Sciatic nerve (tissue), 2 donors: ENCODE results near the gene TENM4. TPM values are rescaled to one million over a fixed set of nuclear protein-coding genes. Genes with fewer than 3 reads are reported as not detected.
"Not testable (repeated sequence)": the region's sequence is repeated elsewhere in the genome, so short reads cannot be mapped to it uniquely, and the experiment has no call there.

Source experiments
- ATAC-seq: fragments of 200-7000 bp; cut with Tn5 transposase; one replicate; pipeline ENCODE4 v1.9.1; 2020; ENCODE audit warnings: mild to moderate bottlenecking, moderate library complexity
- DNase-seq: peaks from one replicate; pipeline ENCODE4 v3.0.0-alpha.2; 2020; ENCODE audit warnings: low spot score
- intact Hi-C: fragments of 100-400 bp; cut with DNase I; formaldehyde crosslinking; loops from one replicate; pipeline ENCODE4 v1.14.2; 2022
- total RNA-seq: library from RNA; stranded (reverse); fragmentation: NEBNext Ultra II Directional; extraction: Animal tissue kit (Norgen Biotek cat#: 25700); gene quantifications from one replicate; pipeline ENCODE4 v1.2.1, GENCODE V29; 2021
- donor health status: DM: no; HTN: no; CAD: no.
- donor health status: DM: no; HTN: no; CAD: no.

TENM4 gene
- total RNA-seq, 1 donor from 2014 or later: 16.5 TPM

GRCh38 chr11:78993802-78994430 is 446.9 kb downstream of the TENM4 start:
- ATAC-seq (no peak), DNase-seq (no peak)
- intact Hi-C loops: no loop called here

- no peak for DNase-seq
- intact Hi-C loops: no loop called here
- no peak for ATAC-seq
Measured at GRCh38 chr11:78991681-78992080, 449.1 kb downstream of the TENM4 start.

- ATAC-seq: no peak
- intact Hi-C loops: no loop called here
- DNase-seq: no peak
Measured at GRCh38 chr11:78990261-78990660, 450.6 kb downstream of the TENM4 start.

DNA sequence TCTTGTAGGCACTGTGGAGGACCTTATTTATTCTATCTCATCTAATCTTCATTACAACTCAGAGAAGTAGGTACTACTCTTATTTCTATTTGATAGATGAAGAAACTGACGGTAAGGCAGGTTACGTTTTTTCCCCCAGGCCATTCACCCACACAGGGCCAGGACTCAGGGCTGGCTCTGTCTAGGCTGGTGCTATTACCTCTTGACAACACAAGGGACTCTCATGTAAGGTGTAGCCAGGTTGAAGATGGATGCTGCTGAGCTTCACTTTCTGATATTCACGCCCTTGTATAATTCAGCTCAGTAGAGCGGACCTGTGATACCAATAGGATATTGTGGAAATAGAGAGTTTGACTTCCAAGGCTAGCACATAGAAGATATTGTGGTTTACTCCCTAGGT is 453.1 kb downstream of the TENM4 start:
- intact Hi-C loops: no loop called here
- DNase-seq (no peak), ATAC-seq (no peak)

- DNase-seq (no peak), ATAC-seq (no peak)
- intact Hi-C loops: no loop called here
Measured at GRCh38 chr11:78986305-78986704, 454.5 kb downstream of the TENM4 start.

DNA sequence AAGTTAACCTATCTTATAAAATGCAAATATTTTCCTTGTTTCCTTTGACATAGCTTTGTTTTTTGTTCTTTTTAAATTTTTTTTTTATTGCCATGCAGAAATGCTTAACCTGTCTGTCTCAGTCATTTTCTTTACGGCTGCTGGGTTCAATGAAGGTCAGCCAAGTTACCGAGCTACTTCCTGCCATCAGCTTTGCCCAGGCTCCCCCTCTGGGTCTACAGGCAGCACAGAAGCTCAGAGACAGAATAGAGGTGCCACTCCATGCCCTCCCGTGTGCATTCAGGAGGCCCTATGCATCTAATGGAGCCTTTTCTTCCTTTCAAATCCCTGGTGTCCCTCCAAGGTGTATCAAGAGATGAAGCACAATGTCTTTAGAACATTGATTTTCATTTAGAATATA is 455.2 kb downstream of the TENM4 start:
- ATAC-seq (no peak), DNase-seq (no peak)
- intact Hi-C loops: no loop called here

GRCh38 chr11:78982473-78982872 is 458.4 kb downstream of the TENM4 start:
- intact Hi-C loops: no loop called here
- no peak for ATAC-seq
- no peak for DNase-seq

DNA sequence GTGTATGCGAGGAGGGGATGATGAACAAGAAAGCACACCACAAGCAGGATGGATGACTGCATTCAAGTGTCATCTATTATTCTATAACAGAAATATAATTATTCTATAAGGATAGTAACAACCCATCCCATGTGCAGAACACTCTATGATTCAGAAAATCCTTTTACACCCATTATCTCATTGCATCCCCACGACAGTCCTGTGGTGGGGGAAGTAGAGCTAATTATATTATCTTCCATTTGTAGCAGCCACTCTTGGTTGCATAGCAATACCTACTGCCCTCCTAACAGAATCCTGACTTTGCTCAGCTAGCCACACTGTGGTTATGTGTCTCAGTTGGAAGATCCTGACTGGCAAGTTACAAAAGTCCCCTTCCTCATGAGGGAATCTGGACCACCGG is 459.7 kb downstream of the TENM4 start:
- intact Hi-C loops: no loop called here
- ATAC-seq (no peak), DNase-seq (no peak)

GRCh38 chr11:78978831-78979230 is 462.0 kb downstream of the TENM4 start:
- intact Hi-C loops: no loop called here
- ATAC-seq: no peak

GRCh38 chr11:78977848-78978247 is 463.0 kb downstream of the TENM4 start:
- DNase-seq, intact Hi-C loops, ATAC-seq: not testable (repeated sequence)

More at GRCh38 chr11:78978831-78979230, 462.0 kb downstream of the TENM4 start:
- DNase-seq: no peak

DNA sequence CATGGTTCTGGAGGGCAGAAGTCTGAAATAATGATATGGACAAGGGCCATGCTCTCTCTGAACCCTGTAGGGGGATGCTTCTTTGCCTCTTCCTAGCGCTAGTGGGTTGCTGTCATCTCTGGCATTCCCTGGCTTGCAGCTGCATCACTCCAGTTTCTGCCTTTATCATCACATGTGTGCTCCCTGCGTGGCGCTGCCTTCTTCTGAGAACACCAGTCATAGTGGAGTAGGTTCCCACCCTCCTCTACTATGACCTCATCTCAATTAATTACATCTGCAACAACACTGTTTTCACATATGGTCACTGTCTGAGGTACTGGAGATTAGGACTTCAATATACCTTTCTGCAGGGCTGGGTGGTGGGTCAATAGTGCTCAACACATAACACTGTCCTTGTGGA is 463.8 kb downstream of the TENM4 start:
- no peak for DNase-seq
- intact Hi-C loops: no loop called here
- ATAC-seq: no peak

DNA sequence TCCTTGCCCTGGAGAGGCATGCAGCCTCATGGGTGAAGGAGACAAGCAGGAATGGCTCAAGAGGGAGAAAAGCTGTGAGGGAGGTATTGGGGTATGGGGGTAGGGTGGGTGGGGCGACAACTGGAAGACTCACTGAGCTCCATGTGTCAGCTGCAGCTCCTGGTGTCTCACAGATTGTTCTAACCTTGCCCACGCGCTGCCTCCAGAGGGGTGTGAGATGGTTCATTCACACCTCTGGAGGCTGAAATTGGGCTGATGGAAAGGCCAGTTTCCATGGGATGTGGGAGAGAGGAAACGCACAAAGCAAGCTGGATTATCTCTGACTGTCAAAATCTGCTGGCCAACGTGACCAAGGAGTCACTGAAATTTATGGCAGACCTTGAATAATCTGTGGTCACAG is 465.7 kb downstream of the TENM4 start:
- DNase-seq (no peak), ATAC-seq (no peak)
- intact Hi-C loops: no loop called here

GRCh38 chr11:78973876-78974275 is 467.0 kb downstream of the TENM4 start:
- intact Hi-C loops: no loop called here
- DNase-seq: no peak
- no peak for ATAC-seq

GRCh38 chr11:78972590-78972989 is 468.2 kb downstream of the TENM4 start:
- intact Hi-C loops: no loop called here
- no peak for ATAC-seq
- no peak for DNase-seq

DNA sequence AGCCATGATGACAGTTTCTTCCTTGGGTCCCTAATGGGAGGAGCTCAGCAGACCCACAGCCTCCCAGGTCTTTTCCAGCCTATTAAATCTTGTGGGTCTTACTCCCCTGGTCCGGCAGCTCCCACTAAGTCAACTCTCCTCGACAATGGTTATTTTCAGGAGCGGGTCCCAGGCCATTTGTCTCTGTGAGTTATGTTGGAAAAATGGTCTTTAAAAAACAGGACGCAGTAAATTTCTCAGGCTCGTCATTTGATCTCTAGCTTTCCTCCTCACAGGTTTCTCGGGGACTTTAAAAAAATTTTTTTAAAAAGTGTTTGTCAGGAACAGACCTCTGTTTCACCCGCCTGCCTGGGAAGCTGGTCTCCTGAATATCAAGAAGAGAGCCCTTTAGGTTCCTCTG is 468.7 kb downstream of the TENM4 start:
- intact Hi-C loops: no loop called here
- ATAC-seq (no peak), DNase-seq (no peak)

DNA sequence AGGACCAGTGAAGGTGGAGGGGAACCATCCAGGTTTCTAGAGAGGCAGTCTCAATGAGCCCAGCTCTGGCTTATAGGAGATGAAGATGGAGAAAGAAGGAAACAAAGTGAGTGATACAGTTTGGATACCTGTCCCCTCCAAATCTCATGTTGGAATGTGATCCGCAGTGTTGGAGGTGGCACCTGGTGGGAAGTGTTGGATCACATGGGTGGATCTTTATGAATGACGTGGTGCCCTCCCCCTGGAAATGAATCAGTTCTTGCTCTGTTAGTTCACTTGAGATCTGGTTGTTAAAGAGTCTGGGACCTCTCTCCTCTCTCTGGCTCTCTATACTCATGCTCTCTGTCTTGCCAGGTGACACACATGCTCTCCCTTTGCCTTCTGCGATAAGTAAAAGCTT is 473.0 kb downstream of the TENM4 start:
- intact Hi-C loops: no loop called here
- no peak for ATAC-seq
- DNase-seq: no peak

GRCh38 chr11:78965432-78965831 is 475.4 kb downstream of the TENM4 start:
- ATAC-seq (no peak), DNase-seq (no peak)
- intact Hi-C loops: no loop called here

- ATAC-seq: peak; percentile 22
- intact Hi-C loops: no loop called here
- no peak for DNase-seq
Measured at GRCh38 chr11:78961937-78962701, 478.7 kb downstream of the TENM4 start.

DNA sequence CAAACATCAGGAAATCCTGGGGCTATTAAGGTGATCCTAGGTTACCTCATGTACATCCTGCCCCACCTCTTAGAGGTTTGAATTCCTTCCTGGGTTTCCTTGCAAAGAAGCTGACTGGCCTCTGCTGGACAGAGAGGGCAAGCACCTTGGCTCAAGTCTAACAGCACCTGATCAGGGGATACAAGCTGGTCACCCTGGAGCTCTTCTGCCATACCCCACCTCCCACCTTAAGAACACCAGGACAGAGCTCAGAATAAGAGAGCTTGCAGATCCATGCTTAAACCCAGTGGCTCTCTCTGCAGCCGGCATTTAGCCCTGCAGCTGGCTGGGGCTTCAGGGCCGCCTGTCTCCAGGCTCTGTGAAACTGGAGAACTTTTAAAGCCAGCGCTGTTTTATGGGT is 479.6 kb downstream of the TENM4 start:
- ATAC-seq (peak; percentile 24), DNase-seq (no peak)
- intact Hi-C loops: no loop called here

DNA sequence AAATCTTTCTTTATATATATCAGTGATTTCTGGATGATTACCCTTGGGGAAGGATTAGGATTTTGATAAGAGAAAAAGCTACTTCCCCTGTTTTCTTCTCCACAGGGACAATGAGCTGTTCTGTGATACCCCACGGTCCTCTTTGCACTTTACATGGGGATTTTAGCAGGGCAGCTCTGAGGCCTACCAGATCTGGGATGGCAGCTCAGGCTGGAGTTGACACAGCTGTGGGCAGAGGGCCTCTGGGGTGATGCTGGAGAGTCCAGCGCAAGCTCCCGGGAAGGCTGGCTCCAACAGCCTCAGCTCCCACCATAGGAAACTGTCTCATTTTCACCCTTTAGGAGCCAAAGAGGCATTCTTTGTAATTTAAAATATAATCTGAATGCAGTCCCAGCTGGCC is 482.4 kb downstream of the TENM4 start:
- intact Hi-C loops: no loop called here
- no peak for DNase-seq
- ATAC-seq: no peak
